Keratinocyte (primary cell): ENCODE results near the gene CCR7. TPM values are rescaled to one million over a fixed set of nuclear protein-coding genes. Genes with fewer than 3 reads are reported as not detected.

Experiments
- DNase-seq: peaks from one replicate; pipeline ENCODE4 v3.0.0-alpha.2; 2011; ENCODE audit warnings: low read depth, missing footprints, low spot score
- FAIRE-seq: peaks from 2 replicates; lab custom pipeline; 2011; peaks lifted over from hg19 to GRCh38; lab: Jason Lieb, UNC
- H2AFZ ChIP-seq: 2 replicates; pipeline ENCODE4 v1.6.0; 2012; ENCODE audit warnings: low read length, control low read depth, inconsistent platforms; ENCODE audit not compliant: control insufficient read depth
- H3K27ac ChIP-seq: 2 replicates; pipeline ENCODE4 v1.5.1; 2011; ENCODE audit warnings: low read length; ENCODE audit not compliant: control insufficient read depth, insufficient read depth
- H3K27me3 ChIP-seq: 3 replicates; pipeline ENCODE4 v1.6.0; 2011; ENCODE audit warnings: low read length; ENCODE audit not compliant: control insufficient read depth, insufficient read depth; ENCODE audit errors: extremely low read depth
- H3K36me3 ChIP-seq, 2 experiments: 2 replicates in 1 of 2; 3 replicates in 1 of 2; pipeline ENCODE4 v1.5.1; 2011; ENCODE audit warnings: low read length in 2 of 2, mild to moderate bottlenecking in 1 of 2; ENCODE audit not compliant: control insufficient read depth in 2 of 2, insufficient read depth in 2 of 2; ENCODE audit errors: extremely low read depth in 1 of 2
- H3K4me1 ChIP-seq: 3 replicates; pipeline ENCODE4 v1.5.1; 2011; ENCODE audit warnings: low read length; ENCODE audit not compliant: control insufficient read depth, insufficient read depth; ENCODE audit errors: extremely low read depth
- H3K4me2 ChIP-seq: 3 replicates; pipeline ENCODE4 v1.6.0; 2011; ENCODE audit warnings: low read depth, low read length; ENCODE audit not compliant: control insufficient read depth, insufficient read depth; ENCODE audit errors: extremely low read depth
- H3K4me3 ChIP-seq, 3 experiments: fragments of 200-600 bp in 1 of 3; sonication (generic) in 1 of 3; 2 replicates in 2 of 3; 3 replicates in 1 of 3; pipeline ENCODE4 v1.5.1; 2011 to 2016; ENCODE audit warnings: low read length in 3 of 3, mild to moderate bottlenecking in 3 of 3, control low read depth in 2 of 3, inconsistent platforms in 1 of 3, low read depth in 1 of 3, mixed read lengths in 1 of 3, mixed run types in 1 of 3, moderate library complexity in 1 of 3; ENCODE audit not compliant: control insufficient read depth in 2 of 3, insufficient read depth in 2 of 3; ENCODE audit errors: extremely low read depth in 1 of 3
- H3K79me2 ChIP-seq: 2 replicates; pipeline ENCODE4 v1.6.0; 2012; ENCODE audit warnings: low read length; ENCODE audit not compliant: control insufficient read depth, insufficient read depth
- H3K9ac ChIP-seq: 3 replicates; pipeline ENCODE4 v1.6.0; 2011; ENCODE audit warnings: low read length; ENCODE audit not compliant: control insufficient read depth, insufficient read depth; ENCODE audit errors: extremely low read depth
- H3K9me1 ChIP-seq: 3 replicates; pipeline ENCODE4 v1.6.0; 2011; ENCODE audit warnings: low read length; ENCODE audit not compliant: control insufficient read depth, insufficient read depth; ENCODE audit errors: extremely low read depth
- H3K9me3 ChIP-seq: 2 replicates; pipeline ENCODE4 v1.5.1; 2012; ENCODE audit warnings: low read depth, low read length; ENCODE audit not compliant: control insufficient read depth
- H4K20me1 ChIP-seq: 3 replicates; pipeline ENCODE4 v1.6.0; 2011; ENCODE audit warnings: low read length; ENCODE audit not compliant: control insufficient read depth, insufficient read depth; ENCODE audit errors: extremely low read depth
- EZH2 ChIP-seq: IDR thresholded peaks from one replicate; pipeline ENCODE4 v1.6.1; 2012; ENCODE audit warnings: inconsistent platforms, mild to moderate bottlenecking, low read length, moderate library complexity
- dilution Hi-C: fragments of 300-500 bp; cut with MboI; formaldehyde crosslinking; loops from one replicate; pipeline ENCODE4 v1.7.0; 2020; ENCODE audit warnings: low sequenced_read_pairs; ENCODE audit not compliant: extremely low pct_ligation_motif_present
- polyA plus RNA-seq, 5 experiments: library from polyadenylated mRNA; depleted of rRNA in 3 of 5; stranded (reverse) in 3 of 5; stranded (forward) in 1 of 5; unstranded in 1 of 5; fragments of >200 nt; gene quantifications; 1 replicate in 1 of 5; 2 replicates in 3 of 5; 3 replicates in 1 of 5; pipeline versions ENCODE4 v1.2.1 to v1.2.3, GENCODE V29; 2011 to 2012; ENCODE audit warnings: missing spikeins in 2 of 5, low read depth in 1 of 5, low replicate concordance in 1 of 5
- TF ChIP-seq, protein P1 (sequence below), 3 experiments: IDR thresholded peaks in 1 of 3; conservative IDR thresholded peaks in 1 of 3; optimal IDR thresholded peaks in 1 of 3; 2 replicates in 2 of 3; 3 replicates in 1 of 3; pipeline versions ENCODE3 to v1.5.1; 2011; ENCODE audit warnings: low read length in 3 of 3, mild to moderate bottlenecking in 3 of 3, moderate library complexity in 2 of 3, control low read depth in 1 of 3, inconsistent platforms in 1 of 3; ENCODE audit not compliant: insufficient read depth in 2 of 3; ENCODE audit errors: extremely low read depth in 1 of 3

CCR7 gene
- polyA plus RNA-seq, 1 donor (not counting 4 experiments of a cell fraction or from before 2014, with no cell fraction given), result 0.16 TPM

DNA sequence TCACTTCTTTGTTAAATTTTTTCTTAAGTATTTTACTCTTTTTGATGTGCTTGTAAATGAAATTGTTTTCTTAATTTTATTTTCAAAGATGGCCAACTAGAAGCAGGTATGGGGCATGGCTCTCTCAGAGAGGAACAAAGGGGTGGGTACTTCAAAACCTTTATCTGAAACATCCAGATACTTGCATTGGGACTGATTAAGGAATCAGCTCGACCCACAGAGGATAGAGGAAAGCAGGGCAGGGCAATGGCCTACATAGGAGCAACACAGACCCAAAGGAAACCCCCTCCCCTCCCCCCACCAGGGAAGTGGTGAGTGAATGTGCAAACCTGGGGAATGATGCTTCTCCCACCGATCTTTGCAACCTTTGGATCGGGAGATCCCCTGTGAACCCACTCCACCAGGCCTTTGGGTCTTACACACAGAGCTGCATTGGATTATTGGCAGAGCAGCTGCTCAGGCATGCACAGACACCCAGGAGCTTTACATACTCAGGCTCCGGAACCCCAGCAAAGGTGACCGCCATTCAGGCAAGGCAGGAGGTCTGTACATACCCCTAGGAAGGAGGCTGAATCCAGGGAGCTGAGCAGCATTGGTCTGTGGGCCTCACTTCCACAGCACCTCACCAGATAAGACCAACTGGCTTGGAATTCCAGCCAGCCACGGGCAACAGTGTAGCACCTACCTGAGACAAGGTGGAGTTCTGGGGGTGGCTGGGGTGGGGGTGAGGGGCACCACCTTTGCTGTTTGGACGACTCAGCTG, 3.0 kb upstream of the CCR7 start:
- H3K27me3 ChIP-seq, result peaks cover 32% of the 10 kb centered on the region
- no peak for FAIRE-seq

DNA sequence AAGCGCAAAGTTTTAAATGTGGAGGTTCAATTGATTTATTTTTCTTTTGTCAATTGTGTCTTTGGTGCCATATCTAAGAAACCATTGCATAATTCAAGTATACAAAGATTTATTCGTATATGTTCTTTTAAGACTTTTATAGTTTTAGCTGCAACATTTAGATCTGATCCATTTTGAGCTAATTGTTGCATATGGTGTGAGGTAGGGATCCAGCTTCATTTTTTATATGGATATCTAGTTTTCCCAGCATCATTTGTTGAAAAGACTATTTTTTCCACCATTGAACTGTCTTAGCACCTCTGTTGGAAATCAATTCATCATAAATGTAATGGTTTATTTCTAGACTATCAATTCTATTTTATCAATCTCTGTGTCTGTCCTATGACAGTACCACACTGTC, 2.1 kb upstream of the CCR7 start:
- H3K27ac ChIP-seq, result no peak overlapping the region
- no peak for FAIRE-seq

More for the DNA sequence above, 3.0 kb upstream of the CCR7 start:
- Histone ChIP-seq H3K36me3 (no peaks in the 10 kb centered on the region), H3K27ac (no peak overlapping the region), H3K4me3 (no peak overlapping the region), H3K79me2 (no peaks in the 10 kb centered on the region), H3K4me2 (no peak overlapping the region), H3K9me3 (no peaks in the 10 kb centered on the region), H4K20me1 (no peaks in the 10 kb centered on the region), H3K4me1 (no peaks in the 10 kb centered on the region), H3K9ac (no peak overlapping the region), H3K9me1 (no peaks in the 10 kb centered on the region), H2AFZ (no peak overlapping the region)
- dilution Hi-C loops, result loop anchor here (10.0 kb wide), 1 partner anchor 153 kb away; the partner anchor contains the start of gene TOP2A
- DNase-seq, result no peak
- TF ChIP-seq EZH2, result no peak
- TF ChIP-seq, protein P1, sequence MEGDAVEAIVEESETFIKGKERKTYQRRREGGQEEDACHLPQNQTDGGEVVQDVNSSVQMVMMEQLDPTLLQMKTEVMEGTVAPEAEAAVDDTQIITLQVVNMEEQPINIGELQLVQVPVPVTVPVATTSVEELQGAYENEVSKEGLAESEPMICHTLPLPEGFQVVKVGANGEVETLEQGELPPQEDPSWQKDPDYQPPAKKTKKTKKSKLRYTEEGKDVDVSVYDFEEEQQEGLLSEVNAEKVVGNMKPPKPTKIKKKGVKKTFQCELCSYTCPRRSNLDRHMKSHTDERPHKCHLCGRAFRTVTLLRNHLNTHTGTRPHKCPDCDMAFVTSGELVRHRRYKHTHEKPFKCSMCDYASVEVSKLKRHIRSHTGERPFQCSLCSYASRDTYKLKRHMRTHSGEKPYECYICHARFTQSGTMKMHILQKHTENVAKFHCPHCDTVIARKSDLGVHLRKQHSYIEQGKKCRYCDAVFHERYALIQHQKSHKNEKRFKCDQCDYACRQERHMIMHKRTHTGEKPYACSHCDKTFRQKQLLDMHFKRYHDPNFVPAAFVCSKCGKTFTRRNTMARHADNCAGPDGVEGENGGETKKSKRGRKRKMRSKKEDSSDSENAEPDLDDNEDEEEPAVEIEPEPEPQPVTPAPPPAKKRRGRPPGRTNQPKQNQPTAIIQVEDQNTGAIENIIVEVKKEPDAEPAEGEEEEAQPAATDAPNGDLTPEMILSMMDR (optimal IDR thresholded peaks at IDR 0.05 in 1 of 3, IDR thresholded peaks at IDR 0.05 in 1 of 3, conservative IDR thresholded peaks at IDR 0.05 in 1 of 3; ENCODE audit: extremely low read depth in 1 of 3, insufficient read depth in 2 of 3, low read length in 3 of 3), result no peak

More for the DNA sequence above, 2.1 kb upstream of the CCR7 start:
- Histone ChIP-seq H3K4me3 (no peak overlapping the region), H3K9me3 (no peaks in the 10 kb centered on the region), H3K9me1 (no peaks in the 10 kb centered on the region), H3K4me1 (no peaks in the 10 kb centered on the region), H2AFZ (no peak overlapping the region), H4K20me1 (no peaks in the 10 kb centered on the region), H3K4me2 (no peak overlapping the region), H3K27me3 (peaks cover 40% of the 10 kb centered on the region), H3K36me3 (no peaks in the 10 kb centered on the region), H3K9ac (no peak overlapping the region), H3K79me2 (no peaks in the 10 kb centered on the region)
- DNase-seq, result no peak
- TF ChIP-seq EZH2, result no peak
- TF ChIP-seq, protein P1 (optimal IDR thresholded peaks at IDR 0.05 in 1 of 3, IDR thresholded peaks at IDR 0.05 in 1 of 3, conservative IDR thresholded peaks at IDR 0.05 in 1 of 3; ENCODE audit: extremely low read depth in 1 of 3, insufficient read depth in 2 of 3, low read length in 3 of 3), result no peak
- dilution Hi-C loops, result loop anchor here (10.0 kb wide), 1 partner anchor 153 kb away; the partner anchor contains the start of gene TOP2A
